HepG2 (cell line): ENCODE results near the gene PIP4K2B. TPM values are rescaled to one million over a fixed set of nuclear protein-coding genes. Genes with fewer than 3 reads are reported as not detected.

Source experiments
- CENPT ChIP-seq: sonication (generic); formaldehyde crosslinking; IDR thresholded peaks from 2 replicates; pipeline ENCODE4 v1.8.0; 2022; ENCODE audit warnings: low read depth, mild to moderate bottlenecking, moderate library complexity, missing genetic modification reagents
- DMAP1 ChIP-seq: IDR thresholded peaks from 2 replicates; pipeline ENCODE4 v1.6.1; 2016
- HIVEP1 ChIP-seq: sonication (generic); formaldehyde crosslinking; IDR thresholded peaks from 2 replicates; pipeline ENCODE4 v1.4.0; 2020; ENCODE audit warnings: mild to moderate bottlenecking, missing genetic modification reagents
- HMGA1 ChIP-seq: sonication (generic); formaldehyde crosslinking; conservative IDR thresholded peaks from 2 replicates; pipeline ENCODE4 v1.4.0; 2020; ENCODE audit warnings: missing genetic modification reagents
- HNF4A ChIP-seq: sonication (generic); formaldehyde crosslinking; IDR thresholded peaks from 2 replicates; pipeline ENCODE4 v1.4.0; 2020; ENCODE audit warnings: missing genetic modification reagents
- HNRNPH1 ChIP-seq: fragments of 200-400 bp; formaldehyde crosslinking; optimal IDR thresholded peaks from 2 replicates; pipeline ENCODE3; 2017; ENCODE audit warnings: mild to moderate bottlenecking, low read depth, low read length
- NCOA2 ChIP-seq: sonication (generic); formaldehyde crosslinking; IDR thresholded peaks from 2 replicates; pipeline ENCODE4 v1.8.0; 2022; ENCODE audit warnings: inconsistent platforms
- SIN3B ChIP-seq: fragments of 150-350 bp; IDR thresholded peaks from 2 replicates; pipeline ENCODE4 v1.6.1; 2014; ENCODE audit warnings: low read length
- SMARCC2 ChIP-seq: fragments of 450-650 bp; IDR thresholded peaks from 2 replicates; pipeline ENCODE4 v1.6.1; 2017; ENCODE audit warnings: antibody characterized with exemption, mild to moderate bottlenecking
- SMC3 ChIP-seq: IDR thresholded peaks from 2 replicates; pipeline ENCODE4 v1.6.1; 2011; ENCODE audit warnings: low read length, improper control_type of control experiment
- ZNF225 ChIP-seq: sonication (generic); formaldehyde crosslinking; IDR thresholded peaks from 2 replicates; pipeline ENCODE4 v1.4.0; 2020; ENCODE audit warnings: mild to moderate bottlenecking, missing genetic modification reagents
- ZNF256 ChIP-seq: sonication (generic); formaldehyde crosslinking; conservative IDR thresholded peaks from 2 replicates; pipeline ENCODE4 v1.4.0; 2020; ENCODE audit warnings: missing genetic modification reagents
- ZNF530 ChIP-seq: sonication (generic); formaldehyde crosslinking; IDR thresholded peaks from 2 replicates; pipeline ENCODE4 v1.5.0; 2020; ENCODE audit warnings: low read depth, mild to moderate bottlenecking, missing genetic modification reagents
- ZNF567 ChIP-seq: sonication (generic); formaldehyde crosslinking; IDR thresholded peaks from 2 replicates; pipeline ENCODE4 v1.8.1; 2023; ENCODE audit warnings: mild to moderate bottlenecking, missing genetic modification reagents, borderline replicate concordance
- ZNF572 ChIP-seq: sonication (generic); formaldehyde crosslinking; IDR thresholded peaks from 2 replicates; pipeline ENCODE4 v1.5.1; 2020; ENCODE audit warnings: mild to moderate bottlenecking, missing genetic modification reagents
- ZNF615 ChIP-seq: sonication (generic); formaldehyde crosslinking; IDR thresholded peaks from 2 replicates; pipeline ENCODE4 v1.5.0; 2020; ENCODE audit warnings: mild to moderate bottlenecking, missing genetic modification reagents, borderline replicate concordance
- ZNF678 ChIP-seq: sonication (generic); formaldehyde crosslinking; IDR thresholded peaks from 2 replicates; pipeline ENCODE4 v1.4.0; 2020; ENCODE audit warnings: mild to moderate bottlenecking, missing genetic modification reagents
- polyA plus RNA-seq, 8 experiments: library from polyadenylated mRNA; depleted of rRNA in 3 of 8; stranded (reverse) in 7 of 8; unstranded in 1 of 8; fragments of >200 nt; fragmentation: Illumina TruSeq in 4 of 8; extraction: Trizol in 4 of 8; gene quantifications; 2 replicates each; pipeline versions ENCODE4 v1.2.1 to v1.2.3, GENCODE V29; 2011 to 2016; ENCODE audit warnings: low read depth in 4 of 8, missing spikeins in 1 of 8, mixed read lengths in 1 of 8; ENCODE audit not compliant: insufficient read depth in 1 of 8
- total RNA-seq, 5 experiments: library from RNA; depleted of rRNA; stranded (reverse); fragments of >200 nt; fragmentation: Illumina TruSeq; extraction: Trizol; gene quantifications; 2 replicates each; pipeline ENCODE4 v1.2.3, GENCODE V29; 2016; ENCODE audit warnings: low read depth in 1 of 5
- TF ChIP-seq, protein P1 (sequence below): sonication (generic); formaldehyde crosslinking; IDR thresholded peaks from 2 replicates; pipeline ENCODE4 v1.4.0; 2020; ENCODE audit warnings: missing genetic modification reagents, borderline replicate concordance
- TF ChIP-seq, protein P2 (sequence below): sonication (generic); formaldehyde crosslinking; IDR thresholded peaks from 2 replicates; pipeline ENCODE4 v1.4.0; 2020; ENCODE audit warnings: low read depth, mild to moderate bottlenecking, missing genetic modification reagents
- TF ChIP-seq, protein P3 (sequence below): sonication (generic); formaldehyde crosslinking; IDR thresholded peaks from 2 replicates; pipeline ENCODE4 v1.9.0; 2021; ENCODE audit warnings: missing genetic modification reagents, borderline replicate concordance
- TF ChIP-seq, protein P4 (sequence below): sonication (generic); formaldehyde crosslinking; IDR thresholded peaks from 2 replicates; pipeline ENCODE4 v1.9.0; 2022; ENCODE audit warnings: missing genetic modification reagents, mild to moderate bottlenecking, borderline replicate concordance
- TF ChIP-seq, protein P5 (sequence below): sonication (generic); formaldehyde crosslinking; IDR thresholded peaks from 2 replicates; pipeline ENCODE4 v1.8.0; 2022; ENCODE audit warnings: missing genetic modification reagents, mild to moderate bottlenecking, moderate library complexity, borderline replicate concordance

The PIP4K2B gene
- total and polyA plus RNA-seq, 2 of the 13 experiments (the other 11 are each of a cell fraction or from before 2014, with no cell fraction given): 20.4 to 54.0 TPM

DNA sequence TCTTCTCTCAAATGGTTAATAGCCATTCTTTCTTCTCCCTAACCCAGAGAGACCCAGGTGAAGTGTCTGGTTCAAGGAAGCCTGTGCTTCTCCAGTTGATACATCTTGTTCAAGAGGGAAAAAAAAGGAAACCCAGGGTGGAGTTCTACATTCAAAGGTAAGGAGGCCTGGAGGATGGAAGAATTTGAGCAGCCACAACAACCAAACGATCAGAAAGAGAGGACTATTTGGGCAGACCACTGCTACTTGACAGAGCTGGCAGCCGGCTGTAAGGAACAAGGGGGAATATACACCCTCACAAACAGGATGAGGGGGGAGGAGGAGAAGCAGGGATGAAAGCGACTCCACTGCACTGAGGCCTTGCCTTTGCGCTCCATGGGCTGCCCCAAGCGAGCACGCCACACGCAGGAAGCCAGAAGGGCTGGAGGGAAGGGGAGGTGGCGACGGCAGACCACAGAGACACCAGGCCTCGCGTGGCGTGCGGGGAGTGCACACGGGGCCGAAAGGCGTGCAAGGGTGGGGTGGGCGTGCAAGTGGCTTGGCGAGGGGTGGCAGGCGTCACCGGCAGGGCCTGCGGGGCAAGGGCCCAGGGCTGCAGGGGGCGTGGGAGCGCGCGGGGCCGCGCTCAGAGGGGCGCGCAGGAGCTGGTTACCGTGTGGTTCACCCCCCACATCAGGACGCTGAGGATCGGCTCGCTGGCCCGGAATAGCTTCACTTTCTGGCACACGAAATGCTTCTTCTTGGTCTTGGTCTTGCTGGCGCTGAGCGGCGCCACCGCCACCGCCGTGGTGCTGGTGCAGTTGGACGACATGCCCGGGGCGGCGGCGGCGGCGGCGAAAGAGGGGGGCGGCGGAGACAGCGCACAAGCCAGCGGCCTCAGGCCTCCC lies 499 bp downstream of the PIP4K2B start (continued):
- TF ChIP-seq ZNF225: peak; percentile 83; the same call in 1 of the 2 replicates
- TF ChIP-seq ZNF572: peak; percentile 68; the same call in 1 of the 2 replicates
- TF ChIP-seq SMARCC2: no peak
- no peak for TF ChIP-seq ZNF615 (CRISPR knock-in tag)
- TF ChIP-seq, protein P1, sequence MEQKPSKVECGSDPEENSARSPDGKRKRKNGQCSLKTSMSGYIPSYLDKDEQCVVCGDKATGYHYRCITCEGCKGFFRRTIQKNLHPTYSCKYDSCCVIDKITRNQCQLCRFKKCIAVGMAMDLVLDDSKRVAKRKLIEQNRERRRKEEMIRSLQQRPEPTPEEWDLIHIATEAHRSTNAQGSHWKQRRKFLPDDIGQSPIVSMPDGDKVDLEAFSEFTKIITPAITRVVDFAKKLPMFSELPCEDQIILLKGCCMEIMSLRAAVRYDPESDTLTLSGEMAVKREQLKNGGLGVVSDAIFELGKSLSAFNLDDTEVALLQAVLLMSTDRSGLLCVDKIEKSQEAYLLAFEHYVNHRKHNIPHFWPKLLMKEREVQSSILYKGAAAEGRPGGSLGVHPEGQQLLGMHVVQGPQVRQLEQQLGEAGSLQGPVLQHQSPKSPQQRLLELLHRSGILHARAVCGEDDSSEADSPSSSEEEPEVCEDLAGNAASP (CRISPR knock-in tag): no peak
- no peak for TF ChIP-seq HMGA1 (CRISPR knock-in tag)
- 0 out of 2 replicates have a peak, but pooled peaks have one; percentile 4 for TF ChIP-seq NCOA2 (CRISPR knock-in tag)
- TF ChIP-seq ZNF567 (CRISPR knock-in tag): no peak
- TF ChIP-seq SIN3B: no peak
- TF ChIP-seq, protein P2, sequence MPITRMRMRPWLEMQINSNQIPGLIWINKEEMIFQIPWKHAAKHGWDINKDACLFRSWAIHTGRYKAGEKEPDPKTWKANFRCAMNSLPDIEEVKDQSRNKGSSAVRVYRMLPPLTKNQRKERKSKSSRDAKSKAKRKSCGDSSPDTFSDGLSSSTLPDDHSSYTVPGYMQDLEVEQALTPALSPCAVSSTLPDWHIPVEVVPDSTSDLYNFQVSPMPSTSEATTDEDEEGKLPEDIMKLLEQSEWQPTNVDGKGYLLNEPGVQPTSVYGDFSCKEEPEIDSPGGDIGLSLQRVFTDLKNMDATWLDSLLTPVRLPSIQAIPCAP (CRISPR knock-in tag): no peak
- 0 out of 2 replicates have a peak, but pooled peaks have one; percentile 22 for TF ChIP-seq ZNF530 (CRISPR knock-in tag)
- peak; percentile 62; the same call in 1 of the 2 replicates for TF ChIP-seq HIVEP1 (CRISPR knock-in tag)
- TF ChIP-seq, protein P3, sequence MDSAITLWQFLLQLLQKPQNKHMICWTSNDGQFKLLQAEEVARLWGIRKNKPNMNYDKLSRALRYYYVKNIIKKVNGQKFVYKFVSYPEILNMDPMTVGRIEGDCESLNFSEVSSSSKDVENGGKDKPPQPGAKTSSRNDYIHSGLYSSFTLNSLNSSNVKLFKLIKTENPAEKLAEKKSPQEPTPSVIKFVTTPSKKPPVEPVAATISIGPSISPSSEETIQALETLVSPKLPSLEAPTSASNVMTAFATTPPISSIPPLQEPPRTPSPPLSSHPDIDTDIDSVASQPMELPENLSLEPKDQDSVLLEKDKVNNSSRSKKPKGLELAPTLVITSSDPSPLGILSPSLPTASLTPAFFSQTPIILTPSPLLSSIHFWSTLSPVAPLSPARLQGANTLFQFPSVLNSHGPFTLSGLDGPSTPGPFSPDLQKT (CRISPR knock-in tag): no peak
- no peak; the same call in 1 of the 2 replicates for TF ChIP-seq CENPT (CRISPR knock-in tag)
- 0 out of 2 replicates have a peak, but pooled peaks have one; percentile 33 for TF ChIP-seq ZNF256 (CRISPR knock-in tag)
- TF ChIP-seq SMC3: no peak
- no peak for TF ChIP-seq ZNF678 (CRISPR knock-in tag)
- TF ChIP-seq, protein P4, sequence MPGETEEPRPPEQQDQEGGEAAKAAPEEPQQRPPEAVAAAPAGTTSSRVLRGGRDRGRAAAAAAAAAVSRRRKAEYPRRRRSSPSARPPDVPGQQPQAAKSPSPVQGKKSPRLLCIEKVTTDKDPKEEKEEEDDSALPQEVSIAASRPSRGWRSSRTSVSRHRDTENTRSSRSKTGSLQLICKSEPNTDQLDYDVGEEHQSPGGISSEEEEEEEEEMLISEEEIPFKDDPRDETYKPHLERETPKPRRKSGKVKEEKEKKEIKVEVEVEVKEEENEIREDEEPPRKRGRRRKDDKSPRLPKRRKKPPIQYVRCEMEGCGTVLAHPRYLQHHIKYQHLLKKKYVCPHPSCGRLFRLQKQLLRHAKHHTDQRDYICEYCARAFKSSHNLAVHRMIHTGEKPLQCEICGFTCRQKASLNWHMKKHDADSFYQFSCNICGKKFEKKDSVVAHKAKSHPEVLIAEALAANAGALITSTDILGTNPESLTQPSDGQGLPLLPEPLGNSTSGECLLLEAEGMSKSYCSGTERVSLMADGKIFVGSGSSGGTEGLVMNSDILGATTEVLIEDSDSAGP (CRISPR knock-in tag): no peak; the same call in 1 of the 2 replicates
- TF ChIP-seq HNRNPH1: no peak
- TF ChIP-seq, protein P5, sequence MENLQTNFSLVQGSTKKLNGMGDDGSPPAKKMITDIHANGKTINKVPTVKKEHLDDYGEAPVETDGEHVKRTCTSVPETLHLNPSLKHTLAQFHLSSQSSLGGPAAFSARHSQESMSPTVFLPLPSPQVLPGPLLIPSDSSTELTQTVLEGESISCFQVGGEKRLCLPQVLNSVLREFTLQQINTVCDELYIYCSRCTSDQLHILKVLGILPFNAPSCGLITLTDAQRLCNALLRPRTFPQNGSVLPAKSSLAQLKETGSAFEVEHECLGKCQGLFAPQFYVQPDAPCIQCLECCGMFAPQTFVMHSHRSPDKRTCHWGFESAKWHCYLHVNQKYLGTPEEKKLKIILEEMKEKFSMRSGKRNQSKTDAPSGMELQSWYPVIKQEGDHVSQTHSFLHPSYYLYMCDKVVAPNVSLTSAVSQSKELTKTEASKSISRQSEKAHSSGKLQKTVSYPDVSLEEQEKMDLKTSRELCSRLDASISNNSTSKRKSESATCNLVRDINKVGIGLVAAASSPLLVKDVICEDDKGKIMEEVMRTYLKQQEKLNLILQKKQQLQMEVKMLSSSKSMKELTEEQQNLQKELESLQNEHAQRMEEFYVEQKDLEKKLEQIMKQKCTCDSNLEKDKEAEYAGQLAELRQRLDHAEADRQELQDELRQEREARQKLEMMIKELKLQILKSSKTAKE (CRISPR knock-in tag): peak; percentile 26; the same call in 1 of the 2 replicates
- TF ChIP-seq HNF4A (CRISPR knock-in tag): no peak
- no peak; the same call in 1 of the 2 replicates for TF ChIP-seq DMAP1
